Stimulated activated CD4-positive, alpha-beta T cell treated with anti-CD3 and anti-CD28 coated beads, Interleukin-15, amount 100 ng/mL, for 1 hour (primary cell): ENCODE results near the gene NT5M.

ENCODE experiments used
- DNase-seq, 2 donors: peaks; one replicate each; pipeline ENCODE4 v3.0.0-alpha.2; 2020; ENCODE audit warnings: low read depth in 1 of 2, low spot score in 1 of 2

NT5M gene

GRCh38 chr17:17354560-17355349 lies 51.6 kb downstream of the NT5M start:
- DNase-seq: peak; percentile 56 to 60

- DNase-seq: no peak
These were observed 52.3 kb downstream of the NT5M start for GRCh38 chr17:17355426-17355825.

GRCh38 chr17:17356149-17356930 lies 53.2 kb downstream of the NT5M start:
- peak; percentile 35 to 53 for DNase-seq

- no peak for DNase-seq
These were observed 53.7 kb downstream of the NT5M start for GRCh38 chr17:17356931-17357270.

- no peak for DNase-seq
These were observed 55.0 kb downstream of the NT5M start for GRCh38 chr17:17358060-17358751.

GRCh38 chr17:17358866-17359265 lies 55.7 kb downstream of the NT5M start:
- no peak for DNase-seq

GRCh38 chr17:17359271-17359670 lies 56.1 kb downstream of the NT5M start:
- DNase-seq: no peak

GRCh38 chr17:17360087-17360730 lies 57.0 kb downstream of the NT5M start:
- no peak for DNase-seq

GRCh38 chr17:17361543-17361866 lies 58.3 kb downstream of the NT5M start:
- DNase-seq: no peak

GRCh38 chr17:17361867-17362539 lies 58.8 kb downstream of the NT5M start:
- no peak for DNase-seq

GRCh38 chr17:17362540-17362930 lies 59.4 kb downstream of the NT5M start:
- DNase-seq: no peak

GRCh38 chr17:17363638-17364337 lies 60.6 kb downstream of the NT5M start:
- no peak for DNase-seq

- DNase-seq: no peak
These were observed 61.1 kb downstream of the NT5M start for GRCh38 chr17:17364338-17364667.

GRCh38 chr17:17365476-17366110 lies 62.4 kb downstream of the NT5M start:
- no peak for DNase-seq

GRCh38 chr17:17366235-17366634 lies 63.1 kb downstream of the NT5M start:
- no peak for DNase-seq

- DNase-seq: no peak
These were observed 64.0 kb downstream of the NT5M start for GRCh38 chr17:17366941-17367875.

- DNase-seq: no peak
These were observed 64.8 kb downstream of the NT5M start for GRCh38 chr17:17367931-17368330.

GRCh38 chr17:17370711-17371110 lies 67.5 kb downstream of the NT5M start:
- DNase-seq: no peak
